AG09319 (cell line): Measurements from ENCODE around the gene HOXC4.
"Not testable (repeated sequence)": the region's sequence is repeated elsewhere in the genome, so short reads cannot be mapped to it uniquely, and the experiment has no call there.

Source experiments
- DNase-seq: peaks from one replicate; pipeline ENCODE4 v3.0.0-alpha.2; 2010; ENCODE audit warnings: low read depth; ENCODE audit errors: extremely low read depth

The HOXC4 gene

DNA sequence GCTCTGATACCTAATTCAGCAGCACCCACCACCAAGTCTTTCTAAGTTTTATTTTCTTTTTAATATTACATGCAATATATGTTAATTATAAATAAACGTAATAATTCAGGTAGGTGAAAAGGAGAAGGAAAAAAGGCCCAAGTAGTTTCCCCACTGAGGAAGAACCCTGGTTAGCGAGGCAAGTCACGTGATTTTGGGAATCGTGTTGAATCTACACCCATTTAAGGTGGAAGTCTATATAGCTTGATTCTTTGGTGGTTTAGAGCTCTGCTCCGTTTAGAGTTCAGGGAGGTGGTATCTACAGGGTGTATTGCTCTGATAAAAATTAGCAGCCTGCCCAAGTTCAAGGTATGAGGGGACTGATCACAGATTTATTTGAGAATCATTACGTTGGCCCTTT is 47.0 kb downstream of the HOXC4 start:
- DNase-seq: not testable (repeated sequence)

DNA sequence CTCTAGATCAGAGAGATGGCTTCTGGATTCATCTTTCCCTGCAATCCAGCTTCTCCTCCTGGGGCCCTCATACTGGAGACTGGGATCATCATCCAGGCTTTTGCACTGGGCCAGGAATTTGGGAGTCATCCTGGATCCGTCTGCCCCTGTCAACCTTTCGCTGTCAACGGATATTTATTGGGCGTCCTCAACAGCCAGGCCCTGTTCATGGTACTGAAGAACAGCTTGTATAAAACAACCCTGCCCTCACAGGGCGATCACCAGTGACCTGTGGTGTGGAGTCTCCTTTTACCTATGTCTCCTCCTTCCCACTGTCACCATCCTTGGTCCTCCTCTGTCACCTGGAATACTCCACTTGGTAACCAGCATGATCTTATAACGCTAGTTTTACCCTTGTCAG is 48.6 kb downstream of the HOXC4 start:
- not testable (repeated sequence) for DNase-seq

DNA sequence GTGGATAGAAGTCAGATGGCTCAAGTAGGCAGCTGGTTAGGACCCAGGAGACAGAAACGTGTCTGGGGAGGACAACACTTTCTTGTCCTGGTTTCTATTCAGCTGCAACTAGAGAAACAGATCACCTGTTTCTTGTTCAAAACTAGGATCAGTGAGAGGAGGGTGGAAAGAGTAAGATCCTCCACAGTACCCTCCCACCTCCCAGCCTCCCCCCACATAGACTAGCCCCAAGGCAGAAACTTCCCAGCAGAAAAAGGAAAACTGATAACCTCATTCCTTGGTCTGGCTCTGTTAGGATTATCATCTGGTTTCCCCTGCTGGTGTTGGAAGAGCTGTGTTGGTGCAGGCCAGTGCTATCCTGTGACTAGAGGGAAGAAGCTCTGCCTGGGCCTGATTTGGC is 50.2 kb downstream of the HOXC4 start:
- not testable (repeated sequence) for DNase-seq
